ENCODE results near the gene SNUPN.
"Not testable (repeated sequence)": the region's sequence is repeated elsewhere in the genome, so short reads cannot be mapped to it uniquely, and the experiment has no call there.

SNUPN gene

DNA sequence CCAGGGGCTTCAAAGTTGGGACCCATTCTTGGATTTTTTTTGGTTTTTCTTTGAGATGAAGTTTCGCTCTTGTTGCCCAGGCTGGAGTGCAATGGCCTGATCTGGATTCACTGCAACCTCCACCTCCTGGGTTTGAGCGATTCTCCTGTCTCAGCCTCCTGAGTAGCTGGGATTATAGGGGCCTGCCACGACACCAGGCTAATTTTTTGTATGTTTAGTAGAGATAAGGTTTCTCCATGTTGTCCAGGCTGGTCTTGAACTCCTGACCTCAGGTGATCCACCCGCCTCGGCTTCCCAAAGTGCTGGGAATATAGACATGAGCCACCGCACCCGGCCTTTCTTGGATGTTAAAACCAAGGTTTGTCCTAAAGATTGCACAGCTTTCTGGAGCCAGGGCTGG is 8.4 kb upstream of the SNUPN start:
- DNase-seq, result not testable (repeated sequence)

- DNase-seq, result no peak
These were observed 6.4 kb upstream of the SNUPN start for GRCh38 chr15:75631935-75632334.

GRCh38 chr15:75622505-75622904 is 3.0 kb downstream of the SNUPN start:
- no peak for DNase-seq

GRCh38 chr15:75620841-75621391 is 4.6 kb downstream of the SNUPN start:
- DNase-seq, result peak; percentile 93

DNA sequence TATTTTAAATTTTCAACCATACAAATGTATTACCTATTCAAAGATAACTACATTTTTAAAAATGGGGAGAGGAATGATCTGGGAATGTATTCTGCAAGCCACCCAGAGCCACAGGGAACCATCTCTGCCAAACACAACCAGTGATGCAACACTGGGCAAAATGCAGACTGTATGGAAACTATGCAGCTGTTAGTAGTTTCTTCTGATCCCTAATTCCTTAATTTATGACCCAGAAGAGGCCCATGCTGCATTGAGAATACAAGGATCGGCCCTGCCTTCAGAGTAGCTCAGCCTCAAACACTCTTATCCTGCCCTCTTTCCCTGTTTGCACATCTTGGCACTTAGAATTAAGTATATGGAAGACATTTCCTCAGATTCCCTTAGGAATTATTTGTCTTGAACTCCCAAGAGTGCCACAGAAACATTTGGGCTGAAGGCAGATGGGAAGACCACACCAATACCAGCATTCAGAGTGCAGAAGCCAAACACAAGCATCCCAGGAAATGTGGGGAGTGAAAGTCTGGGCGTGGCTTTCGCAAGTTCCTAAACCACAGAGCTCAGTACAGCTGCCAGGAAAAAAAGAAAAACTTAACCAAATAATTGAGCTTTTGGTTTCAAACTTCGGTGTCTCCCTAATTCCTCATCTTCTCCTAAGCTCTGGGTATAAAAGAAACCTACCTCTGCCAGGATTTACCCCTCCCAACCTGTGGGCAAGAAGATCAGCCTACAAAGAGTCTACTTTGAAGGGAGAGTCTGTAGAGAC is 5.3 kb downstream of the SNUPN start:
- DNase-seq, result peak; percentile 89

- DNase-seq, result no peak
These were observed 8.8 kb downstream of the SNUPN start for GRCh38 chr15:75616766-75617165.

GRCh38 chr15:75606711-75607699 is 18.5 kb downstream of the SNUPN start:
- DNase-seq, result peak; percentile 45

GRCh38 chr15:75606026-75606425 is 19.5 kb downstream of the SNUPN start:
- DNase-seq, result no peak

DNA sequence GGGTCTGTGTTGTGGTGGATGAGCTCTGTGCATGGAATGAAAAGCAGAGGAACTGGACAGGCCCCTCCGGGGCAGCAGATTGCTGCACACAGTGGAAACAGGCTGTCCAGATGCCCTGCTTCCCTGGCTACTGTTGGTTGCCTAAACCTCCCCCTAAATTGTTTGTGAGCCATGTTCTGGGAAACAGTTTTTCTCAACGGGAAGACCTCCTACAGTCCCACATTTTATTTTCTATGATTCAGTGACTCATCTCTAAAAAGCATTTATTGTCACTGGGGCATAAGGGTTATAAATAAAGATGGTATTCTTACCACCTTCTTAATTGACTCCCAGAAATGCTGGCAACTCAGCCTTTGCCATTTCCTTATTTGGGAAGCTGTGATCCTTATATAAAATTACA is 26.1 kb downstream of the SNUPN start:
- peak; percentile 57 for DNase-seq

DNA sequence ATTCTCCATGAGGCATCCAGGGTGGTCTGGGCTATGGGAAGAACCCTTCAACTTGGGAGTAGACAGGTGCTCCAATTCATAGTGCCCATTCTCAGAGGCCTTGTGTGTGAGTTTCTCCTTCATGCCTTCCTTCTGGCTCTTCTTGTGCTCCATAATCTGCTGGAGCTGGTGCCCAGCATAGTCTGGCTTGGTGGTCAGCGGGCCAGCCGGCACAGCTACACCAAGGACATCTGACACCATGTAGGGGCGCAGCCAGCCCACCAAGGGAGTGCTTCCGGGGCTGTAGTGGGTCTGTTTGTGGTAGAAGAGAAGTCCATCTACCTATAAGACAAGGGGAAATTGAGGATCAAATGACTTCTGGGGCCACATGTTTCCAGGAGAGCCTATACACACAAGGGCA is 27.2 kb downstream of the SNUPN start:
- DNase-seq, result no peak

- no peak for DNase-seq
These were observed 27.7 kb downstream of the SNUPN start for GRCh38 chr15:75597667-75598341.

GRCh38 chr15:75596703-75597345 is 28.7 kb downstream of the SNUPN start:
- no peak for DNase-seq

DNA sequence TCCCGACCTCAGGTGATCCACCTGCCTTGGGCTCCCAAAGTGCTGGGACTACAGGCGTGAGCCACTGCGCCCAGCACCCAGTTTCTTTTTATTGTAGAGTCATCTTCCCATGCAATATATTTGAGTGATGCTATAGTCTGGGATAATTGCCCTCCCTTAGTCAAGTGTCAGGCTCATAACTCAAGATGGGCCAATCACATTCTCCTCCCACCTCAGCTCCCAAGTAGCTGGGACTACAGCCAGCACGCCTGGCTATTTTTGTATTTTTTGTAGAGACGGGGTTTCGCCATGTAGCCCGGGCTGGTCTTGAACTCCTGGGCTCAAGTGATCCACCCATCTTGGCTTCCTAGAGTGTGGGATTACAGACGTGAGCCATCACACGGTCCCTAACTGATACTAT is 31.2 kb downstream of the SNUPN start:
- DNase-seq, result no peak

- no peak for DNase-seq
These were observed 33.7 kb downstream of the SNUPN start for GRCh38 chr15:75591655-75592364.

DNA sequence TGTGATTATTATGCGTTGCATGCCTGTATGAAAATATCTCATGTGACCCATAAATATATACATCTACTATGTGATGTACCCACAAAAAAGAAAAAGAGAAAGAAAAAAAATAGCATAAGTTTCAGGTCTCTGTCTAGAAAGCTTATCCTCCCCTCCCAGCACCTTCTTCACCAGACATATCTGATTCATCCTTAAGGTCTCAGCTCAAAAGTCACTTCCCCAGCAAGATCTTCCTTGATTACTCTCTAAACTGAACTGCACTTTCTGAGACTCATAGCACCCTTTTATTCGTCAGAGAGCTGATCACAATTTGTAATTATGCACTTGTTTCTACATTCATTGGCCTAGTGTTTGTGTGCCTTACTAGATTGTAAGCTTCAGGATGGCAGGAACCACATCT is 35.3 kb downstream of the SNUPN start:
- no peak for DNase-seq

DNA sequence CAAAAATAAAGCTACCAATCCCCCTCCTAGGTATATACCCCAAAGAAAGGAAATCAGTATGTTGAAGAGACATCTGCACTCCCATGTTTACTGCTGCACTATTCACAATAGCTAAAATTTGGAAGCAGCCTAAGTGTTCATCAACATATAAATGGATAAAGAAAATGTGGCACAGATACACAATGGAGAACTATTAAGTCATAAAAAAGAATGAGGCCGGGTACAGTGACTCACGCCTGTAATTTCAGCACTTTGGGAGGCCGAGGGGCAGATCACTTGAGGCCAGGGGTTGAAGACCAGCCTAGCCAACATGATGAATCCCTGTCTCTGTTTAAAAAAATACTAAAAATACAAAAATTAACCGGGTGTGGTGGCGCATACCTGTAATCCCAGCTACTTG is 36.5 kb downstream of the SNUPN start:
- DNase-seq, result no peak

DNA sequence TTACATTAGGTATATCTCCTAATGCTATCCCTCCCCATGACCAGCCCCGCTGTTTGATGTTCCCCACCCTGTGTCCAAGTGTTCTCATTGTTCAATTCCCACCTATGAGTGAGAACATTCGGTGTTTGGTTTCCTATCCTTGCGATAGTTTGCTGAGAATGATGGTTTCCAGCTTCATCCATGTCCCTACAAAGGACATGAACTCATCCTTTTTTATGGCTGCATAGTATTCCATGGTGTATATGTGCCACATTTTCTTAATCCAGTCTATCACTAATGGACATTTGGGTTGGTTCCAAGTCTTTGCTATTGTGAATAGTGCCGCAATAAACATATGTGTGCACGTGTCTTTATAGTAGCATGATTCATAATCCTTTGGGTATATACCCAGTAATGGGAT is 39.1 kb downstream of the SNUPN start:
- not testable (repeated sequence) for DNase-seq

DNA sequence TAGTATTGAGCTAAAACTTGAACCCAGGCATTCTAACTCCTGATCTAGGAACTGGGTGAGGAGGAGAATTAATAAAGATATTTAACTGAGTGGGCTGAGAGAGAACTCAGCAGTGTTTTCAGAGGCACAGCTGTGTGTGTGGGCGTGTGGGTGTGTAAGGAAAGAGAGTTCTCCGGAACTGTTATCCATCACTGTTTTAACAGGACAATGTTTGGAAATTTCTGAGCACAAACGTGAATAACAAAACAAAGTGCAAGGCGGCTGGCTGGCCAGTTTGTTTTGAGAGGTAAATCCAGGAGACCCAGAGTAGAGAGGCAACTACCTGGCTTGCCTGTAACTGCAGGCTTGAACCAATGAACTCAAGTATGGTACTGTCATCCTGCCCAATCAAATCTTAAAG is 41.4 kb downstream of the SNUPN start:
- no peak for DNase-seq

GRCh38 chr15:75583701-75584100 is 41.8 kb downstream of the SNUPN start:
- DNase-seq, result no peak

GRCh38 chr15:75582943-75583342 is 42.6 kb downstream of the SNUPN start:
- not testable (repeated sequence) for DNase-seq

Measured in fibroblast of skin of scalp (primary cell).